Kidney tubule cell (primary cell): Measurements from ENCODE around the gene L3MBTL2.

Experiments used
- DNase-seq: peaks from one replicate; pipeline ENCODE4 v3.0.0-alpha.2; 2018; ENCODE audit warnings: low spot score

The L3MBTL2 gene

GRCh38 chr22:41215409-41215808 lies 10.3 kb downstream of the L3MBTL2 start:
- no peak for DNase-seq

GRCh38 chr22:41215926-41216325 lies 10.8 kb downstream of the L3MBTL2 start:
- no peak for DNase-seq

- no peak for DNase-seq
These were observed 11.9 kb downstream of the L3MBTL2 start for GRCh38 chr22:41216984-41217383.

GRCh38 chr22:41217553-41218157 lies 12.5 kb downstream of the L3MBTL2 start:
- peak; percentile 22 for DNase-seq

GRCh38 chr22:41222846-41223507 lies 17.9 kb downstream of the L3MBTL2 start:
- DNase-seq, result no peak

GRCh38 chr22:41223535-41223934 lies 18.4 kb downstream of the L3MBTL2 start:
- no peak for DNase-seq

GRCh38 chr22:41226723-41227655 lies 21.9 kb downstream of the L3MBTL2 start:
- DNase-seq, result no peak

- no peak for DNase-seq
These were observed 24.1 kb downstream of the L3MBTL2 start for GRCh38 chr22:41229215-41229614.

GRCh38 chr22:41229730-41230400 lies 24.8 kb downstream of the L3MBTL2 start:
- DNase-seq, result no peak

GRCh38 chr22:41230401-41230785 lies 25.3 kb downstream of the L3MBTL2 start:
- no peak for DNase-seq

GRCh38 chr22:41231369-41231768 lies 26.3 kb downstream of the L3MBTL2 start:
- no peak for DNase-seq

- DNase-seq, result no peak
These were observed 29.9 kb downstream of the L3MBTL2 start for GRCh38 chr22:41234815-41235695.

GRCh38 chr22:41237036-41237706 lies 32.1 kb downstream of the L3MBTL2 start:
- DNase-seq, result no peak

GRCh38 chr22:41237707-41238569 lies 32.8 kb downstream of the L3MBTL2 start:
- peak; percentile 84 for DNase-seq

GRCh38 chr22:41238570-41239442 lies 33.7 kb downstream of the L3MBTL2 start:
- no peak for DNase-seq

GRCh38 chr22:41239443-41240128 lies 34.5 kb downstream of the L3MBTL2 start:
- DNase-seq, result no peak

GRCh38 chr22:41240377-41241132 lies 35.4 kb downstream of the L3MBTL2 start, which contains the start of gene CHADL:
CHADL (minus strand) TSS chr22:41240931; CDS start chr22:41240881, 50 bp downstream.
- no peak for DNase-seq
